Ishikawa (cell line): ENCODE data around the gene FGD5.

Experiments
- EGR1 ChIP-seq: IDR thresholded peaks from 2 replicates; pipeline ENCODE4 v1.6.1; 2012
- TEAD4 ChIP-seq: IDR thresholded peaks from 2 replicates; pipeline ENCODE4 v1.6.1; 2012
- YY1 ChIP-seq: IDR thresholded peaks from 2 replicates; pipeline ENCODE4 v1.6.1; 2012; ENCODE audit warnings: low read depth
- ZBTB7A ChIP-seq: IDR thresholded peaks from 2 replicates; pipeline ENCODE4 v1.6.1; 2012; ENCODE audit warnings: low read depth

DNA sequence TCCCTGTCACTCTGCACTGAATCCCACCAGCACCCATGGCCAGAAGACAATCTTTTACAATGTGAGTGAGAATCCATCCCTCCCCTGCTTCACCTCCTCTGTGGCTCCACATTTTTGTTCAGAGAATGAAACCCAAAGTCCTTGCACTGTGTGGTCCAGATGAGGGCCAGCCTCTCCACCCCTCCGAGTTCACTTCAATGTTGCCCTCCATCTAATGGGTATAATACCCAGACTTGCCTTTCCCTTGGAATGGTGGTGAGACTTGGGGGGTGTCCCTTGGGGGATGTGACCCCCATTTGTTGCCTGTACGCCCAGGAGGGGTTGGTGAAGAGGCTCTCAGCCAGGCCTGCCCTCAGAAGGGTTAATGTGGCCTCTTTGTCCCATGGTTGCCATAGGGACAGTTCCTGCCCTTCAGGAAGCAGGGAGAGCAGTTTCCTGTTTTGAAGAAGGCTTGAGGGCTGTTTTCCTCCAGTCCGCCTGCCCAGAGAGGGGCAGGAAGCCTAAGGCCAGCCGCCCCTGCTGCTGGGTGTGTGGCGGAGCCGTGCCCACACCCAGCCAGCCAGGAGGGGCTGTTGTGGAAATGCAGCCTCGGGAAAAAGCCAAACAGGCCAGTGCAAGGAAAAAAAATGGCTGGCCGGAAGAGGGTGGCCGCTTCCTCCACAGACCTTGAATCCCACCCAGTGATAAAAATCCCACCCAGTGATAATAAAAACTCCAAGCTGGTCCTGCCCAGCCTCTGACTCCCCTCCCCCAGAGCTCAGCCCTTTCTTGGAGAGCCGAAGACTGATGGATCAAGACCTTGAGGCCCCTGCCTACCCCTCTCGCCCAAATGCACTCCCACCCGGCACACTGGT, 14.6 kb upstream of the FGD5 start:
- TF ChIP-seq ZBTB7A (no peak), YY1 (no peak), EGR1 (no peak), TEAD4 (no peak)
